ENCODE data around the gene ECPAS. TPM values are rescaled to one million over a fixed set of nuclear protein-coding genes. Genes with fewer than 3 reads are reported as not detected.

Gene ECPAS
- total and polyA plus RNA-seq, 3 donors from 2014 or later = 74.1 to 122 (median 90.0) TPM

- no peaks in the 10 kb centered on the region for H3K36me3 ChIP-seq (ENCODE audit: low read depth, missing control alignments)
- no peaks in the 10 kb centered on the region for H3K9me3 ChIP-seq
- no peak for DNase-seq
- no peak overlapping the region for H3K27ac ChIP-seq
- intact Hi-C loops (cut with DNase I; ENCODE audit: low total_unique reads) = no loop called here
- H3K4me3 ChIP-seq = no peak overlapping the region
- WGBS, 2 donors = 93 to 96% methylated on average over 3 of the region's 3 CpGs
- H3K27me3 ChIP-seq = no peaks in the 10 kb centered on the region
- no peaks in the 10 kb centered on the region for H3K4me1 ChIP-seq
- no peak for TF ChIP-seq POLR2A (IDR thresholded peaks at IDR 0.05)
- TF ChIP-seq, protein P1, sequence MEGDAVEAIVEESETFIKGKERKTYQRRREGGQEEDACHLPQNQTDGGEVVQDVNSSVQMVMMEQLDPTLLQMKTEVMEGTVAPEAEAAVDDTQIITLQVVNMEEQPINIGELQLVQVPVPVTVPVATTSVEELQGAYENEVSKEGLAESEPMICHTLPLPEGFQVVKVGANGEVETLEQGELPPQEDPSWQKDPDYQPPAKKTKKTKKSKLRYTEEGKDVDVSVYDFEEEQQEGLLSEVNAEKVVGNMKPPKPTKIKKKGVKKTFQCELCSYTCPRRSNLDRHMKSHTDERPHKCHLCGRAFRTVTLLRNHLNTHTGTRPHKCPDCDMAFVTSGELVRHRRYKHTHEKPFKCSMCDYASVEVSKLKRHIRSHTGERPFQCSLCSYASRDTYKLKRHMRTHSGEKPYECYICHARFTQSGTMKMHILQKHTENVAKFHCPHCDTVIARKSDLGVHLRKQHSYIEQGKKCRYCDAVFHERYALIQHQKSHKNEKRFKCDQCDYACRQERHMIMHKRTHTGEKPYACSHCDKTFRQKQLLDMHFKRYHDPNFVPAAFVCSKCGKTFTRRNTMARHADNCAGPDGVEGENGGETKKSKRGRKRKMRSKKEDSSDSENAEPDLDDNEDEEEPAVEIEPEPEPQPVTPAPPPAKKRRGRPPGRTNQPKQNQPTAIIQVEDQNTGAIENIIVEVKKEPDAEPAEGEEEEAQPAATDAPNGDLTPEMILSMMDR (IDR thresholded peaks at IDR 0.05) = no peak
Observed at GRCh38 chr9:111386386-111386785, 97.8 kb downstream of the ECPAS start.

DNA sequence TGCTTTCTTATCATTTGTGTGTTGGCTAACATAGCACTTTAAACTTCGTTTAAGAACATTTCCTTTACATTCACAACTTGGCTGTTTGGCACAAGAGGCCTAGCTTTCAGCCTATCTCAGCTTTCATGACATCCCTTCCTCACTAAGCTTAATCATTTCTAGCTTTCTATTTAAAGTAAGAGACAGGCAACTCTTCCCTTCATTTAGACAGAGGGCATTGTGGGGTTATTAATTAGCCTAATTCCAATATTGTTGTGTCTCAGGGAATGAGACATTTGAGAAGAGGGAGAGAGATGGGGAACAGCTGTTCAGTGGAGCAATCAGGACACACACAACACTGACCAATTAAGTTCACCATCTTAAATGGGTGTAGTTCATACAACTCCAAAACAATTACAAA is 103.2 kb downstream of the ECPAS start:
- Histone ChIP-seq H3K36me3 (ENCODE audit: low read depth, missing control alignments) (no peaks in the 10 kb centered on the region), H3K4me1 (no peaks in the 10 kb centered on the region), H3K4me3 (no peak overlapping the region), H3K27me3 (no peaks in the 10 kb centered on the region), H3K9me3 (no peaks in the 10 kb centered on the region), H3K27ac (no peak overlapping the region)
- TF ChIP-seq, protein P1 (IDR thresholded peaks at IDR 0.05) = no peak
- no peak for TF ChIP-seq POLR2A (IDR thresholded peaks at IDR 0.05)
- WGBS, 2 donors = 56 to 63% methylated on average over 1 of the region's 1 CpG
- no peak for DNase-seq
- intact Hi-C loops (cut with DNase I; ENCODE audit: low total_unique reads) = no loop called here

GRCh38 chr9:111375817-111376564 is 108.2 kb downstream of the ECPAS start:
- Histone ChIP-seq H3K4me1 (no peaks in the 10 kb centered on the region), H3K27me3 (no peaks in the 10 kb centered on the region), H3K36me3 (ENCODE audit: low read depth, missing control alignments) (no peaks in the 10 kb centered on the region), H3K27ac (no peak overlapping the region), H3K4me3 (no peak overlapping the region), H3K9me3 (no peaks in the 10 kb centered on the region)
- no peak for DNase-seq
- intact Hi-C loops (cut with DNase I; ENCODE audit: low total_unique reads) = no loop called here
- WGBS, 2 donors = 95 to 96% methylated on average over 3 of the region's 3 CpGs
- TF ChIP-seq, protein P1 (IDR thresholded peaks at IDR 0.05) = no peak
- no peak for TF ChIP-seq POLR2A (IDR thresholded peaks at IDR 0.05)

DNA sequence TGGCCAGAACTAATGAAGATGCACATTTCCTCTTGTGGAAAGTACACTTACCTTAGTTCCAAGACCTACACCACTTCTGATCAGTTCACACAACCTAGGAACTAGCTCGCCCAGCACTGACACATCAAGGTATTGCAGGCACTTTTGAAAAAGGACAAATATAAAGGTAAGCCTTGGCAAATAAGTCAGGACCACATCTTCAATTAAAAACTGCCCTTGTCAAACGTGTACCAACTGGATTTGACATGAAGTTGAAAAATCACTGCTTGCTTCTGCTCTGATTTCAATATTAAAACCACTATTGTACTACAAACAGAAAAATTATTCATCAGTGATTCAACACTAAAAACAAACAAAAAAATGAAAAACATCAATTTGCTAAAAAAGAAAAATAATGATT is 109.1 kb downstream of the ECPAS start:
- H3K9me3 ChIP-seq = no peaks in the 10 kb centered on the region
- no peaks in the 10 kb centered on the region for H3K4me1 ChIP-seq
- H3K27me3 ChIP-seq = no peaks in the 10 kb centered on the region
- WGBS, 2 donors = 88 to 96% methylated on average over 2 of the region's 2 CpGs
- no peaks in the 10 kb centered on the region for H3K36me3 ChIP-seq (ENCODE audit: low read depth, missing control alignments)
- no peak for TF ChIP-seq POLR2A (IDR thresholded peaks at IDR 0.05)
- TF ChIP-seq, protein P1 (IDR thresholded peaks at IDR 0.05) = no peak
- no peak overlapping the region for H3K4me3 ChIP-seq
- no peak overlapping the region for H3K27ac ChIP-seq
- no peak for DNase-seq
- intact Hi-C loops (cut with DNase I; ENCODE audit: low total_unique reads) = no loop called here

DNA sequence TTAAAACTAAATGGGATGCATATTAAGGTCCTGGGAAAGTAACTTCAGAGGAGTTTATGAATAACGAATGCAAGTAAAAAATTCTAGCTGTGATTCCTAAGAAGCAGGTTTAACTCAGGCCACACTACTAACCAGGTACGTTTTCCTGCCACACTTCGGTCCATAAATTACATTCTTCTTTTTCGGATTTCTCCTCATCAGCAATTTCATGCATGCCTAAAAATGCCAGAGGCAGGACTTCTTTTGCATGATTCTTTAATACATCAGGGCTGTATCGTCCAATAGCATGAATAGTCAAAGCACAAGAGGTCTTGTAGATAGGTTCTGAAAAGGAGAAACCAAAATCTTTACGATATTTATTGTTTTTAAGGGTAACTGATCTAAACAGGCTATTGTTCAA is 111.9 kb downstream of the ECPAS start:
- intact Hi-C loops (cut with DNase I; ENCODE audit: low total_unique reads) = no loop called here

More for the DNA sequence above, 111.9 kb downstream of the ECPAS start:
- WGBS, 2 donors = 92 to 93% methylated on average over 6 of the region's 6 CpGs
- Histone ChIP-seq H3K27ac (no peak overlapping the region), H3K27me3 (no peaks in the 10 kb centered on the region), H3K4me1 (no peaks in the 10 kb centered on the region), H3K4me3 (no peak overlapping the region), H3K9me3 (no peaks in the 10 kb centered on the region), H3K36me3 (ENCODE audit: low read depth, missing control alignments) (no peaks in the 10 kb centered on the region)
- no peak for DNase-seq
- no peak for TF ChIP-seq POLR2A (IDR thresholded peaks at IDR 0.05)
- TF ChIP-seq, protein P1 (IDR thresholded peaks at IDR 0.05) = no peak

Data from testis (tissue), 3 donors.